NB4 (cell line): Measurements from ENCODE around the gene RAD51B.

Source experiments
- DNase-seq: peaks from one replicate; pipeline ENCODE4 v3.0.0; 2010; ENCODE audit warnings: low read depth
- H3K4me3 ChIP-seq: one replicate; pipeline ENCODE4 v1.5.1; 2011; ENCODE audit warnings: mild to moderate bottlenecking, low read depth, low read length, moderate library complexity
- MYC ChIP-seq: IDR thresholded peaks from 2 replicates; pipeline ENCODE4 v1.6.1; 2011; ENCODE audit warnings: low read depth, low read length
- POLR2A ChIP-seq: IDR thresholded peaks from 2 replicates; pipeline ENCODE4 v1.6.1; 2011; ENCODE audit warnings: mild to moderate bottlenecking; ENCODE audit not compliant: insufficient read length; ENCODE audit errors: extremely low read depth
- TF ChIP-seq, protein P1 (sequence below): IDR thresholded peaks from 2 replicates; pipeline ENCODE4 v1.6.1; 2011; ENCODE audit warnings: low read depth, low read length
- TF ChIP-seq, protein P2 (sequence below): IDR thresholded peaks from one replicate; pipeline ENCODE4 v1.5.1; 2012; ENCODE audit warnings: low read depth, low read length

RAD51B gene

GRCh38 chr14:68755016-68755353 lies 935.4 kb downstream of the RAD51B start:
- DNase-seq, result no peak
- no peak overlapping the region for H3K4me3 ChIP-seq
- TF ChIP-seq POLR2A, result no peak
- TF ChIP-seq, protein P1, sequence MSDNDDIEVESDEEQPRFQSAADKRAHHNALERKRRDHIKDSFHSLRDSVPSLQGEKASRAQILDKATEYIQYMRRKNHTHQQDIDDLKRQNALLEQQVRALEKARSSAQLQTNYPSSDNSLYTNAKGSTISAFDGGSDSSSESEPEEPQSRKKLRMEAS, result no peak
- TF ChIP-seq, protein P2, sequence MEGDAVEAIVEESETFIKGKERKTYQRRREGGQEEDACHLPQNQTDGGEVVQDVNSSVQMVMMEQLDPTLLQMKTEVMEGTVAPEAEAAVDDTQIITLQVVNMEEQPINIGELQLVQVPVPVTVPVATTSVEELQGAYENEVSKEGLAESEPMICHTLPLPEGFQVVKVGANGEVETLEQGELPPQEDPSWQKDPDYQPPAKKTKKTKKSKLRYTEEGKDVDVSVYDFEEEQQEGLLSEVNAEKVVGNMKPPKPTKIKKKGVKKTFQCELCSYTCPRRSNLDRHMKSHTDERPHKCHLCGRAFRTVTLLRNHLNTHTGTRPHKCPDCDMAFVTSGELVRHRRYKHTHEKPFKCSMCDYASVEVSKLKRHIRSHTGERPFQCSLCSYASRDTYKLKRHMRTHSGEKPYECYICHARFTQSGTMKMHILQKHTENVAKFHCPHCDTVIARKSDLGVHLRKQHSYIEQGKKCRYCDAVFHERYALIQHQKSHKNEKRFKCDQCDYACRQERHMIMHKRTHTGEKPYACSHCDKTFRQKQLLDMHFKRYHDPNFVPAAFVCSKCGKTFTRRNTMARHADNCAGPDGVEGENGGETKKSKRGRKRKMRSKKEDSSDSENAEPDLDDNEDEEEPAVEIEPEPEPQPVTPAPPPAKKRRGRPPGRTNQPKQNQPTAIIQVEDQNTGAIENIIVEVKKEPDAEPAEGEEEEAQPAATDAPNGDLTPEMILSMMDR, result no peak
- TF ChIP-seq MYC, result no peak

- no peak overlapping the region for H3K4me3 ChIP-seq
- TF ChIP-seq POLR2A (no peak), MYC (no peak)
- TF ChIP-seq, protein P2, result no peak
- TF ChIP-seq, protein P1, result no peak
- DNase-seq, result no peak
These were observed 936.5 kb downstream of the RAD51B start for GRCh38 chr14:68756000-68756481.

- H3K4me3 ChIP-seq, result no peak overlapping the region
- TF ChIP-seq, protein P2, result no peak
- TF ChIP-seq MYC (no peak), POLR2A (no peak)
- TF ChIP-seq, protein P1, result no peak
- no peak for DNase-seq
These were observed 937.2 kb downstream of the RAD51B start for GRCh38 chr14:68756734-68757133.

DNA sequence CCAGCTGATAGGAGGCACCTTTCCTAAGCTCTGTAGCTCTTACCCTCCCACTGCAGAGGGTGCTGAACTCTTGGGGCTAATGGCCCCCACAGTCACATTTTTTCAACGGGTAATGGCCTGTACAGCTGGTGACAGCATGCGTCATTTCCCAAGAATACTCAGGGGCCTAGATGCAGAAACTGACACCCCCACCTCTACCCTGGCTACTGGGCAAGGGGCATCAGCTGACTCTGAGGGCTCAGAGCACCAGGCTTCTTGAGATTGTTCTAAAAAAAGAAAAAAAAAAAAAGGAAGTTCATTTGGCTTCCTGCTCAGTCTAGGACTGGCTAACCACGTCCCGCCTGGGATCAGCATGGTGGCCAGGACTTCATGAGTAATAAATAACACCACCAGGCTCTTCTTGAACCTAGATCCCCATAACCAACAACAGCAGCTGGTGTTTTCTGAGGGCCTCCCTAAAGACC lies 938.1 kb downstream of the RAD51B start:
- TF ChIP-seq, protein P2, result no peak
- peak; percentile 73 for TF ChIP-seq MYC
- TF ChIP-seq, protein P1, result peak; percentile 85
- no peak for TF ChIP-seq POLR2A
- peak; percentile 95 for DNase-seq
- no peak overlapping the region for H3K4me3 ChIP-seq

GRCh38 chr14:68758301-68758700 lies 938.7 kb downstream of the RAD51B start:
- DNase-seq, result no peak
- no peak overlapping the region for H3K4me3 ChIP-seq
- TF ChIP-seq MYC (no peak), POLR2A (no peak)
- TF ChIP-seq, protein P2, result no peak
- TF ChIP-seq, protein P1, result no peak
